Breast epithelium (tissue), 4 donors: ENCODE measurements around the gene ARSK. TPM values are rescaled to one million over a fixed set of nuclear protein-coding genes. Genes with fewer than 3 reads are reported as not detected.

ENCODE experiments used
- DNase-seq, 2 donors: peaks; one replicate each; pipeline ENCODE4 v3.0.0-alpha.2; 2019; ENCODE audit warnings: low spot score in 2 of 2
- H3K27ac ChIP-seq, 2 donors: fragments of 200-600 bp; sonication (generic) in 1 of 2; one replicate each; pipeline ENCODE4 v1.5.1; 2016 to 2019; ENCODE audit warnings: mild to moderate bottlenecking in 1 of 2
- H3K27me3 ChIP-seq, 2 donors: fragments of 200-600 bp; sonication (generic) in 1 of 2; one replicate each; pipeline versions ENCODE4 v1.5.1 to v1.6.0; 2017 to 2019; ENCODE audit warnings: control low read depth in 1 of 2, mild to moderate bottlenecking in 1 of 2
- H3K36me3 ChIP-seq: fragments of 200-600 bp; one replicate; pipeline ENCODE4 v1.5.1; 2019
- H3K4me1 ChIP-seq, 2 donors: fragments of 200-600 bp; sonication (generic); one replicate each; pipeline ENCODE4 v1.5.1; 2016 to 2019; ENCODE audit warnings: control low read depth in 1 of 2
- H3K4me3 ChIP-seq, 3 donors: fragments of 200-600 bp; sonication (generic); 1 replicate in 2 of 3; 2 replicates in 1 of 3; pipeline ENCODE4 v1.5.1; 2016 to 2019; ENCODE audit warnings: mild to moderate bottlenecking in 3 of 3, moderate library complexity in 2 of 3
- H3K9me3 ChIP-seq, 2 donors: fragments of 200-600 bp; sonication (generic) in 1 of 2; one replicate each; pipeline ENCODE4 v1.5.1; 2016 to 2019; ENCODE audit warnings: control low read depth in 1 of 2
- CTCF ChIP-seq, 3 donors: fragments of 450-650 bp; IDR thresholded peaks; one replicate each; pipeline ENCODE4 v1.5.1; 2016 to 2017; ENCODE audit warnings: antibody characterized with exemption in 3 of 3, mild to moderate bottlenecking in 3 of 3, moderate library complexity in 3 of 3
- POLR2A ChIP-seq: fragments of 450-650 bp; IDR thresholded peaks from one replicate; pipeline ENCODE4 v1.6.1; 2016; ENCODE audit warnings: antibody characterized with exemption, mild to moderate bottlenecking, moderate library complexity
- POLR2AphosphoS5 ChIP-seq, 3 donors: sonication (generic); formaldehyde crosslinking; IDR thresholded peaks; one replicate each; pipeline ENCODE4 v1.6.1; 2017; ENCODE audit warnings: antibody characterized with exemption in 3 of 3
- intact Hi-C: fragments of 100-400 bp; cut with DNase I; formaldehyde crosslinking; loops from one replicate; pipeline ENCODE4 v1.15.1; 2023; ENCODE audit warnings: low total_unique reads
- total RNA-seq, 3 donors: library from RNA; depleted of rRNA; stranded (reverse); fragments of >200 nt; gene quantifications; one replicate each; pipeline ENCODE4 v1.1.0, GENCODE V29; 2016

Gene ARSK
- total RNA-seq, 3 donors from 2014 or later: 9.5 to 11.4 (median 10.1) TPM

- TF ChIP-seq POLR2A (no peak), CTCF (IDR thresholded peaks at IDR 0.05) (no peak)
- no peak overlapping the region for H3K4me3 ChIP-seq
- no peaks in the 10 kb centered on the region for H3K9me3 ChIP-seq
- no peaks in the 10 kb centered on the region for H3K4me1 ChIP-seq
- H3K36me3 ChIP-seq: no peaks in the 10 kb centered on the region
- no peak for DNase-seq
- H3K27me3 ChIP-seq: no peaks in the 10 kb centered on the region
- H3K27ac ChIP-seq: no peak overlapping the region
- intact Hi-C loops: no loop called here
Measured at GRCh38 chr5:95595289-95595931, 40.5 kb downstream of the ARSK start.

GRCh38 chr5:95599252-95599651, 44.4 kb downstream of the ARSK start:
- Histone ChIP-seq H3K36me3 (peaks cover 7% of the 10 kb centered on the region), H3K4me3 (no peak overlapping the region), H3K9me3 (no peaks in the 10 kb centered on the region), H3K4me1 (no peaks in the 10 kb centered on the region), H3K27ac (no peak overlapping the region), H3K27me3 (no peaks in the 10 kb centered on the region)
- DNase-seq: no peak
- no peak for TF ChIP-seq POLR2AphosphoS5 (IDR thresholded peaks at IDR 0.05)
- intact Hi-C loops: no loop called here

GRCh38 chr5:95600557-95600956, 45.7 kb downstream of the ARSK start:
- no peaks in the 10 kb centered on the region for H3K9me3 ChIP-seq
- peaks cover 7% of the 10 kb centered on the region for H3K36me3 ChIP-seq
- H3K4me3 ChIP-seq: no peak overlapping the region
- no peak for DNase-seq
- TF ChIP-seq POLR2AphosphoS5 (IDR thresholded peaks at IDR 0.05) (no peak), CTCF (IDR thresholded peaks at IDR 0.05) (no peak), POLR2A (no peak)
- no peak overlapping the region for H3K27ac ChIP-seq
- H3K27me3 ChIP-seq: no peaks in the 10 kb centered on the region
- no peaks in the 10 kb centered on the region for H3K4me1 ChIP-seq
- intact Hi-C loops: no loop called here

- Histone ChIP-seq H3K9me3 (no peaks in the 10 kb centered on the region), H3K4me3 (no peak overlapping the region), H3K27ac (no peak overlapping the region), H3K4me1 (no peaks in the 10 kb centered on the region), H3K36me3 (peaks cover 7% of the 10 kb centered on the region), H3K27me3 (no peaks in the 10 kb centered on the region)
- TF ChIP-seq POLR2AphosphoS5 (IDR thresholded peaks at IDR 0.05) (no peak), POLR2A (no peak), CTCF (IDR thresholded peaks at IDR 0.05) (no peak)
- intact Hi-C loops: no loop called here
- DNase-seq: no peak
Measured at GRCh38 chr5:95605786-95606185, 50.9 kb downstream of the ARSK start.

- no peak for TF ChIP-seq POLR2A
- no peak for TF ChIP-seq CTCF (IDR thresholded peaks at IDR 0.05)
- no peak for TF ChIP-seq POLR2AphosphoS5 (IDR thresholded peaks at IDR 0.05)
- peaks cover 7% of the 10 kb centered on the region for H3K36me3 ChIP-seq
- no peak overlapping the region for H3K4me3 ChIP-seq
- no peaks in the 10 kb centered on the region for H3K4me1 ChIP-seq
- no peak overlapping the region for H3K27ac ChIP-seq
- H3K27me3 ChIP-seq: no peaks in the 10 kb centered on the region
- H3K9me3 ChIP-seq: no peaks in the 10 kb centered on the region
- no peak for DNase-seq
- intact Hi-C loops: no loop called here
Measured at GRCh38 chr5:95606419-95606818, 51.5 kb downstream of the ARSK start.

- H3K27me3 ChIP-seq: no peaks in the 10 kb centered on the region
- intact Hi-C loops: no loop called here
- no peak overlapping the region for H3K4me3 ChIP-seq
- H3K4me1 ChIP-seq: no peaks in the 10 kb centered on the region
- no peak for DNase-seq
- no peaks in the 10 kb centered on the region for H3K36me3 ChIP-seq
- no peak overlapping the region for H3K27ac ChIP-seq
- H3K9me3 ChIP-seq: no peaks in the 10 kb centered on the region
- TF ChIP-seq POLR2A: no peak
- no peak for TF ChIP-seq CTCF (IDR thresholded peaks at IDR 0.05)
- no peak for TF ChIP-seq POLR2AphosphoS5 (IDR thresholded peaks at IDR 0.05)
Measured at GRCh38 chr5:95609711-95610110, 54.8 kb downstream of the ARSK start.
